Loucy (cell line): ENCODE data around the gene EPN1.

ENCODE experiments used
- H2AFZ ChIP-seq: fragments of 200-600 bp; sonication (generic); 2 replicates; pipeline ENCODE4 v1.6.0; 2016; ENCODE audit warnings: antibody characterized with exemption, mild to moderate bottlenecking, low read length, moderate library complexity
- H3F3A ChIP-seq: fragments of 200-600 bp; 2 replicates; pipeline ENCODE4 v1.6.0; 2016; ENCODE audit warnings: antibody characterized with exemption, low read depth, mild to moderate bottlenecking
- H3K27me3 ChIP-seq: fragments of 200-600 bp; sonication (generic); 2 replicates; pipeline ENCODE4 v1.6.1; 2014; ENCODE audit warnings: low read length, mild to moderate bottlenecking; ENCODE audit not compliant: insufficient read depth, poor library complexity, severe bottlenecking
- H3K36me3 ChIP-seq: fragments of 200-600 bp; sonication (generic); 2 replicates; pipeline ENCODE4 v1.6.1; 2016; ENCODE audit warnings: low read length; ENCODE audit not compliant: insufficient read depth
- H3K4me1 ChIP-seq: fragments of 200-600 bp; sonication (generic); 2 replicates; pipeline ENCODE4 v1.5.1; 2014; ENCODE audit warnings: low read length, mild to moderate bottlenecking; ENCODE audit not compliant: insufficient read depth, poor library complexity, severe bottlenecking
- H3K4me2 ChIP-seq: fragments of 200-600 bp; sonication (generic); 2 replicates; pipeline ENCODE4 v1.6.0; 2014; ENCODE audit warnings: antibody characterized with exemption, low read length, low read depth, mild to moderate bottlenecking; ENCODE audit not compliant: poor library complexity, severe bottlenecking
- H3K4me3 ChIP-seq: fragments of 200-600 bp; sonication (generic); 2 replicates; pipeline ENCODE4 v1.5.1; 2014; ENCODE audit warnings: low read length, mild to moderate bottlenecking, mixed read lengths; ENCODE audit not compliant: poor library complexity, severe bottlenecking
- H3K79me2 ChIP-seq: fragments of 200-600 bp; sonication (generic); 2 replicates; pipeline ENCODE4 v1.6.1; 2014; ENCODE audit warnings: low read length; ENCODE audit not compliant: insufficient read depth
- H3K9ac ChIP-seq: fragments of 200-600 bp; sonication (generic); 2 replicates; pipeline ENCODE4 v1.6.0; 2014; ENCODE audit warnings: mild to moderate bottlenecking, low read depth, low read length, moderate library complexity; ENCODE audit not compliant: poor library complexity, severe bottlenecking
- H3K9me2 ChIP-seq: fragments of 200-600 bp; sonication (generic); replicated peaks from 2 replicates; pipeline ENCODE4 v1.6.1; 2016; ENCODE audit warnings: low read depth, low read length, mixed read lengths
- H3K9me3 ChIP-seq: fragments of 200-600 bp; sonication (generic); 2 replicates; pipeline ENCODE4 v1.6.1; 2014; ENCODE audit warnings: mild to moderate bottlenecking, antibody characterized with exemption, low read length, low read depth; ENCODE audit not compliant: insufficient read depth
- H4K20me1 ChIP-seq: fragments of 200-600 bp; sonication (generic); 2 replicates; pipeline ENCODE4 v1.6.0; 2014; ENCODE audit warnings: antibody characterized with exemption, low read length, mild to moderate bottlenecking; ENCODE audit not compliant: insufficient read depth, poor library complexity, severe bottlenecking
- EZH2phosphoT487 ChIP-seq: fragments of 200-600 bp; IDR thresholded peaks from 2 replicates; pipeline ENCODE4 v1.6.1; 2018; ENCODE audit warnings: antibody characterized with exemption, mild to moderate bottlenecking, moderate library complexity, borderline replicate concordance
- TF ChIP-seq, protein P1 (sequence below): fragments of 200-600 bp; sonication (generic); conservative IDR thresholded peaks from 2 replicates; pipeline ENCODE4 v1.5.1; 2014; ENCODE audit warnings: mild to moderate bottlenecking, antibody characterized with exemption, low read length

EPN1 gene

DNA sequence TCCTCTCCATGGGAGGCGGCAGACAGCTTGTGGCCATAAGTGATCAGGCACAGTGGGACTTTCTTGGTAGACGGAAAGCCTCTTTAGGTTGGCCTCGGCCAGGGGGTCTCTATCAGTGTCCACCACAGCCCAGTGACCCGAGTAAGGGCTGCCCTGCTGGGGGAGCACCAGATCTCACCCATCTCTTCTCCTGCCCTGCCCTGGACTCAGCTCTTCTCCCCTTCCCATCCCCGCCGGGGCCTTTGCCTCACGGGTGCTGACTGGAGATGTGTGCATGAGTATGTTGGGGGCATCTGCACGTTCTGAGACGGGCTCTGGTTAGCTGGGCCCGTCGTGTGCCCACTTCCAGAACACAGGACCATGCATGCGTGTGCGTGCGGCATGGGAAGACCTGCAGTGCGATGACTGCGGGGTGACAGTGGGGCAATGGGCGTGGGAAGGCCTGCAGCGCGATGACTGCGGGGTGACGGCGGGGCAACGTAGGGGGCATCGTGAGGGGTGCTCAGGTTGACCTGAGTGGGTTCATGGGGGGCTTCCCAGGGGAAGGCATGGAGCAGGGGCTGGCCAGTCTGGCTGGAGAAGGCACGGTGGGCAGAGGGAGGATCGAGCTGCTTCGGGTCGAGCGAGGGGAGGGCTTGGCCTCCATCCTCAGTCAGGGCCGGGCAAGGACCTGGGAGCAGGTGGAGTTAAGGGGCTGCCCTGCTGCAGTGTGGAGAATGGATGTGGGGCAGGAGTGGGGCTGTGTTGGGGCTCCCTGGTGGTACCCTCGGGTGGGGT, 15.9 kb downstream of the EPN1 start:
- H3F3A ChIP-seq: no peaks in the 10 kb centered on the region
- H3K4me2 ChIP-seq: no peak overlapping the region
- no peaks in the 10 kb centered on the region for H4K20me1 ChIP-seq
- peaks cover 72% of the 10 kb centered on the region; the same call in 1 of the 2 replicates for H3K36me3 ChIP-seq
- H3K9me3 ChIP-seq: no peaks in the 10 kb centered on the region
- no peaks in the 10 kb centered on the region for H3K27me3 ChIP-seq
- H2AFZ ChIP-seq: no peak overlapping the region
- no peaks in the 10 kb centered on the region for H3K9me2 ChIP-seq
- no peak overlapping the region for H3K9ac ChIP-seq
- H3K4me1 ChIP-seq: no peaks in the 10 kb centered on the region
- H3K4me3 ChIP-seq: no peak overlapping the region
- H3K79me2 ChIP-seq: no peaks in the 10 kb centered on the region
- TF ChIP-seq EZH2phosphoT487: no peak
- TF ChIP-seq, protein P1, sequence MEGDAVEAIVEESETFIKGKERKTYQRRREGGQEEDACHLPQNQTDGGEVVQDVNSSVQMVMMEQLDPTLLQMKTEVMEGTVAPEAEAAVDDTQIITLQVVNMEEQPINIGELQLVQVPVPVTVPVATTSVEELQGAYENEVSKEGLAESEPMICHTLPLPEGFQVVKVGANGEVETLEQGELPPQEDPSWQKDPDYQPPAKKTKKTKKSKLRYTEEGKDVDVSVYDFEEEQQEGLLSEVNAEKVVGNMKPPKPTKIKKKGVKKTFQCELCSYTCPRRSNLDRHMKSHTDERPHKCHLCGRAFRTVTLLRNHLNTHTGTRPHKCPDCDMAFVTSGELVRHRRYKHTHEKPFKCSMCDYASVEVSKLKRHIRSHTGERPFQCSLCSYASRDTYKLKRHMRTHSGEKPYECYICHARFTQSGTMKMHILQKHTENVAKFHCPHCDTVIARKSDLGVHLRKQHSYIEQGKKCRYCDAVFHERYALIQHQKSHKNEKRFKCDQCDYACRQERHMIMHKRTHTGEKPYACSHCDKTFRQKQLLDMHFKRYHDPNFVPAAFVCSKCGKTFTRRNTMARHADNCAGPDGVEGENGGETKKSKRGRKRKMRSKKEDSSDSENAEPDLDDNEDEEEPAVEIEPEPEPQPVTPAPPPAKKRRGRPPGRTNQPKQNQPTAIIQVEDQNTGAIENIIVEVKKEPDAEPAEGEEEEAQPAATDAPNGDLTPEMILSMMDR: no peak

DNA sequence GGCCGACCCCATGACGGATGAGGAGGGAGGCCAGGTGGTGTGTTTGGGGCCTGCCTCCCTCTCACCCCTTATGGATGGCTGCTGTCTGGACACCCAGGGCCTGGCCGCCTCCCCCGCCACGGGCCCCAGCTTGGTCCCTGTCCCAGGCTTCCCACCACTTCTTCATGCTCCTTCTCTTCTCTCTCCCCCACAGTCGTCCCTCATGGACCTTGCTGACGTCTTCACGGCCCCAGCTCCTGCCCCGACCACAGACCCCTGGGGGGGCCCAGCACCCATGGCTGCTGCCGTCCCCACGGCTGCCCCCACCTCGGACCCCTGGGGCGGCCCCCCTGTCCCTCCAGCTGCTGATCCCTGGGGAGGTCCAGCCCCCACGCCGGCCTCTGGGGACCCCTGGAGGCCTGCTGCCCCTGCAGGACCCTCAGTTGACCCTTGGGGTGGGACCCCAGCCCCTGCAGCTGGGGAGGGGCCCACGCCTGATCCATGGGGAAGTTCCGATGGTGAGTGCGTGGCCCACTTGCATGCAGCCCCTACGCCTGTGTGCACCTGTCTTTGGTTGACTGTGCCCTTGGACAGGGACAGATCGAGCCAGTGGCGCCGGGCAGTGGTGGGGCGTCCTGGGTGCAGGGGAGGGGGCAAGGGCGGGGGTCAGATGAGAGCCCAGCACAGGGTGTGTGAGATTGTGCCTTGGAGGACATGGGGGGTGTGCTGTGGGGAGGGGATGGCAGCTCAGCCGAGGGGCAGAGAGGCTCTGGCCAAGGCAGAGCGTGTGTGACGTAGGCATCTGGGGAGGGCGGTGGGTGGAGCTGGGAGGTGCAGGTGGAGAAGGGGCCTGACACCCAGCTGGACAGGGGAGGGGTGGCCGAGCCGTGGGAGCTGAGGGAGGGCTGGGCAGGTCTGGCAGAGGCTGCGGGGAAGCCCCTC, 16.8 kb downstream of the EPN1 start:
- Histone ChIP-seq H3K4me2 (no peak overlapping the region), H4K20me1 (no peaks in the 10 kb centered on the region), H3K4me1 (no peaks in the 10 kb centered on the region), H3K27me3 (no peaks in the 10 kb centered on the region), H3K9ac (no peak overlapping the region), H3K9me3 (no peaks in the 10 kb centered on the region), H3K36me3 (peaks cover 74% of the 10 kb centered on the region; the same call in 1 of the 2 replicates), H2AFZ (no peak overlapping the region), H3K4me3 (no peak overlapping the region), H3K79me2 (no peaks in the 10 kb centered on the region), H3F3A (no peaks in the 10 kb centered on the region), H3K9me2 (no peaks in the 10 kb centered on the region)
- TF ChIP-seq EZH2phosphoT487: no peak
- TF ChIP-seq, protein P1: no peak

DNA sequence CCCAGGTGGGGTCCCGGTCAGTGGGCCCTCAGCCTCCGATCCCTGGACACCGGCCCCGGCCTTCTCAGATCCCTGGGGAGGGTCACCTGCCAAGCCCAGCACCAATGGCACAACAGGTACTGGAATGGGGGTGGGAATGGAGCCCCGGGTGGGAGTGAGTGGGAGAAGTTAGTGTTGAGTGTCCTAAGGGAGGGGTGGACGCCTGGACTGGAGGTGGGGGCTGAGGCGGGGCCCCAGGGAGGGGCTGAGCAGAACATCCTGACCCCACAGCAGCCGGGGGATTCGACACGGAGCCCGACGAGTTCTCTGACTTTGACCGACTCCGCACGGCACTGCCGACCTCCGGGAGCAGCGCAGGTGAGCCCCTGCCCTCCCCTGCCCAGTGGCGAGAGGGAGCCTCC, 17.7 kb downstream of the EPN1 start:
- TF ChIP-seq, protein P1: no peak
- TF ChIP-seq EZH2phosphoT487: no peak
- Histone ChIP-seq H3K9ac (no peak overlapping the region), H3F3A (no peaks in the 10 kb centered on the region), H3K9me3 (no peaks in the 10 kb centered on the region), H2AFZ (no peak overlapping the region), H3K9me2 (no peaks in the 10 kb centered on the region), H3K27me3 (no peaks in the 10 kb centered on the region), H3K79me2 (no peaks in the 10 kb centered on the region), H3K4me3 (no peak overlapping the region), H3K4me1 (no peaks in the 10 kb centered on the region), H4K20me1 (no peaks in the 10 kb centered on the region), H3K4me2 (no peak overlapping the region), H3K36me3 (peaks cover 74% of the 10 kb centered on the region; the same call in 1 of the 2 replicates)
